ENCODE results near the gene ACSS3.

The ACSS3 gene

GRCh38 chr12:81081726-81082125, 3.8 kb downstream of the ACSS3 start:
- TF ChIP-seq CTCF (IDR thresholded peaks at IDR 0.05) = no peak
- H3K27me3 ChIP-seq = no peaks in the 10 kb centered on the region
- no peaks in the 10 kb centered on the region for H3K9me3 ChIP-seq
- no peak overlapping the region for H3K4me3 ChIP-seq
- H3K4me1 ChIP-seq = peaks cover 0 to 48% (median 1%) of the 10 kb centered on the region in 4 donors
- H3K36me3 ChIP-seq = no peaks in the 10 kb centered on the region
- intact Hi-C loops (cut with DNase I; ENCODE audit: low total_unique reads) = no loop called here
- no peak for DNase-seq
- no peak overlapping the region for H3K27ac ChIP-seq

- no peak for TF ChIP-seq CTCF (IDR thresholded peaks at IDR 0.05)
- no peak for DNase-seq
- no peak overlapping the region for H3K27ac ChIP-seq
- intact Hi-C loops (cut with DNase I; ENCODE audit: low total_unique reads) = no loop called here
- H3K36me3 ChIP-seq = no peaks in the 10 kb centered on the region
- H3K9me3 ChIP-seq = no peaks in the 10 kb centered on the region
- peaks cover 0 to 48% (median 1%) of the 10 kb centered on the region in 4 donors for H3K4me1 ChIP-seq
- H3K4me3 ChIP-seq = no peak overlapping the region
- no peaks in the 10 kb centered on the region for H3K27me3 ChIP-seq
Measured at GRCh38 chr12:81083018-81083417, 5.1 kb downstream of the ACSS3 start.

GRCh38 chr12:81083906-81084513, 6.1 kb downstream of the ACSS3 start:
- Histone ChIP-seq H3K4me3 (no peak overlapping the region), H3K9me3 (no peaks in the 10 kb centered on the region), H3K36me3 (no peaks in the 10 kb centered on the region), H3K27ac (no peak overlapping the region), H3K4me1 (peaks cover 0 to 46% (median 1%) of the 10 kb centered on the region in 4 donors), H3K27me3 (no peaks in the 10 kb centered on the region)
- intact Hi-C loops (cut with DNase I; ENCODE audit: low total_unique reads) = no loop called here
- no peak for TF ChIP-seq CTCF (IDR thresholded peaks at IDR 0.05)
- DNase-seq = no peak

GRCh38 chr12:81084811-81085350, 7.0 kb downstream of the ACSS3 start:
- no peak for DNase-seq
- peaks cover 0 to 38% (median 1%) of the 10 kb centered on the region in 4 donors for H3K4me1 ChIP-seq
- no peaks in the 10 kb centered on the region for H3K36me3 ChIP-seq
- no peaks in the 10 kb centered on the region for H3K27me3 ChIP-seq
- H3K4me3 ChIP-seq = no peak overlapping the region
- no peak overlapping the region for H3K27ac ChIP-seq
- intact Hi-C loops (cut with DNase I; ENCODE audit: low total_unique reads) = no loop called here
- no peak for TF ChIP-seq CTCF (IDR thresholded peaks at IDR 0.05)
- no peaks in the 10 kb centered on the region for H3K9me3 ChIP-seq

- Histone ChIP-seq H3K4me1 (peaks cover 0 to 32% (median 1%) of the 10 kb centered on the region in 4 donors), H3K36me3 (no peaks in the 10 kb centered on the region), H3K27me3 (no peaks in the 10 kb centered on the region), H3K4me3 (no peak overlapping the region), H3K9me3 (no peaks in the 10 kb centered on the region), H3K27ac (no peak overlapping the region)
- intact Hi-C loops (cut with DNase I; ENCODE audit: low total_unique reads) = no loop called here
- DNase-seq = no peak
- no peak for TF ChIP-seq CTCF (IDR thresholded peaks at IDR 0.05)
Measured at GRCh38 chr12:81085832-81086231, 8.0 kb downstream of the ACSS3 start.

Data from tibial artery (tissue), 4 donors.